ENCODE data around the gene SMAD1.

SMAD1 gene

GRCh38 chr4:145502809-145503208 lies 21.2 kb downstream of the SMAD1 start:
- Histone ChIP-seq H2AFZ (ENCODE audit: low read depth) (no peak overlapping the region), H3K4me2 (no peak overlapping the region), H3K9ac (no peak overlapping the region), H3K27me3 (ENCODE audit: insufficient read depth, low read depth) (no peaks in the 10 kb centered on the region), H3K36me3 (ENCODE audit: insufficient read depth) (no peaks in the 10 kb centered on the region), H3K4me3 (IDR thresholded peaks at IDR 0.05; ENCODE audit: insufficient read depth, low read depth, low read length) (no peak overlapping the region), H3K79me2 (ENCODE audit: insufficient read depth, low read depth) (peaks cover 67% of the 10 kb centered on the region; the same call in 1 of the 2 replicates), H4K20me1 (ENCODE audit: insufficient read depth) (no peaks in the 10 kb centered on the region), H3K4me1 (ENCODE audit: low read depth, poor library complexity, severe bottlenecking) (peaks cover 27% of the 10 kb centered on the region), H3K27ac (no peak overlapping the region)
- TF ChIP-seq CTCF (conservative IDR thresholded peaks at IDR 0.05; ENCODE audit: low read depth, low read length): no peak

GRCh38 chr4:145503486-145504072 lies 21.9 kb downstream of the SMAD1 start:
- Histone ChIP-seq H4K20me1 (ENCODE audit: insufficient read depth) (no peaks in the 10 kb centered on the region), H2AFZ (ENCODE audit: low read depth) (no peak overlapping the region), H3K4me3 (IDR thresholded peaks at IDR 0.05; ENCODE audit: insufficient read depth, low read depth, low read length) (no peak overlapping the region), H3K79me2 (ENCODE audit: insufficient read depth, low read depth) (peaks cover 66% of the 10 kb centered on the region; the same call in 1 of the 2 replicates), H3K9ac (no peak overlapping the region), H3K4me1 (ENCODE audit: low read depth, poor library complexity, severe bottlenecking) (peaks cover 21% of the 10 kb centered on the region), H3K27me3 (ENCODE audit: insufficient read depth, low read depth) (no peaks in the 10 kb centered on the region), H3K27ac (no peak overlapping the region), H3K36me3 (ENCODE audit: insufficient read depth) (no peaks in the 10 kb centered on the region), H3K4me2 (no peak overlapping the region)
- TF ChIP-seq CTCF (conservative IDR thresholded peaks at IDR 0.05; ENCODE audit: low read depth, low read length): no peak

- Histone ChIP-seq H3K36me3 (ENCODE audit: insufficient read depth) (no peaks in the 10 kb centered on the region), H3K27me3 (ENCODE audit: insufficient read depth, low read depth) (no peaks in the 10 kb centered on the region), H3K79me2 (ENCODE audit: insufficient read depth, low read depth) (peaks cover 85% of the 10 kb centered on the region; the same call in 1 of the 2 replicates), H3K27ac (no peak overlapping the region), H2AFZ (ENCODE audit: low read depth) (no peak overlapping the region), H4K20me1 (ENCODE audit: insufficient read depth) (no peaks in the 10 kb centered on the region), H3K4me3 (IDR thresholded peaks at IDR 0.05; ENCODE audit: insufficient read depth, low read depth, low read length) (no peak overlapping the region), H3K4me1 (ENCODE audit: low read depth, poor library complexity, severe bottlenecking) (peaks cover 15% of the 10 kb centered on the region), H3K4me2 (no peak overlapping the region), H3K9ac (no peak overlapping the region)
- TF ChIP-seq CTCF (conservative IDR thresholded peaks at IDR 0.05; ENCODE audit: low read depth, low read length): no peak
These were observed 24.3 kb downstream of the SMAD1 start for GRCh38 chr4:145505995-145506394.

GRCh38 chr4:145507636-145508035 lies 26.0 kb downstream of the SMAD1 start:
- 0 out of 2 replicates have a peak overlapping the region, but pooled peaks have one; percentile 4 for H3K4me2 ChIP-seq
- H3K79me2 ChIP-seq (ENCODE audit: insufficient read depth, low read depth): peaks cover 78% of the 10 kb centered on the region; the same call in 1 of the 2 replicates
- H3K4me1 ChIP-seq (ENCODE audit: low read depth, poor library complexity, severe bottlenecking): peaks cover 9% of the 10 kb centered on the region
- H4K20me1 ChIP-seq (ENCODE audit: insufficient read depth): no peaks in the 10 kb centered on the region
- no peak overlapping the region for H3K27ac ChIP-seq
- no peaks in the 10 kb centered on the region for H3K36me3 ChIP-seq (ENCODE audit: insufficient read depth)
- TF ChIP-seq CTCF (conservative IDR thresholded peaks at IDR 0.05; ENCODE audit: low read depth, low read length): no peak
- H2AFZ ChIP-seq (ENCODE audit: low read depth): no peak overlapping the region
- no peak overlapping the region for H3K4me3 ChIP-seq (IDR thresholded peaks at IDR 0.05; ENCODE audit: insufficient read depth, low read depth, low read length)
- no peak overlapping the region for H3K9ac ChIP-seq
- H3K27me3 ChIP-seq (ENCODE audit: insufficient read depth, low read depth): no peaks in the 10 kb centered on the region
